CD14-positive monocyte (primary cell): ENCODE results near the gene ATP6V0B. TPM values are rescaled to one million over a fixed set of nuclear protein-coding genes. Genes with fewer than 3 reads are reported as not detected.

Experiments
- DNase-seq, 3 donors: peaks; one replicate each; pipeline ENCODE4 v3.0.0-alpha.2; 2011 to 2022
- H2AFZ ChIP-seq: 2 replicates; pipeline ENCODE4 v1.6.0; 2012; ENCODE audit warnings: mild to moderate bottlenecking, low read depth, low read length, inconsistent platforms; ENCODE audit not compliant: insufficient read depth, poor library complexity, severe bottlenecking
- H3K27ac ChIP-seq, 2 donors: 1 replicate in 1 of 2; 2 replicates in 1 of 2; pipeline ENCODE4 v1.5.1; 2012 to 2013; ENCODE audit warnings: low read length in 2 of 2, control low read depth in 1 of 2, inconsistent platforms in 1 of 2, low read depth in 1 of 2, mild to moderate bottlenecking in 1 of 2
- H3K27me3 ChIP-seq, 2 donors: one replicate each; pipeline versions ENCODE4 v1.6.0 to v1.6.1; 2011 to 2013; ENCODE audit warnings: low read length in 2 of 2; ENCODE audit not compliant: control insufficient read depth in 2 of 2, insufficient read depth in 2 of 2
- H3K36me3 ChIP-seq, 2 donors: replicated peaks in 1 of 2; 1 replicate in 1 of 2; 2 replicates in 1 of 2; pipeline versions ENCODE4 v1.5.1 to v1.6.1; 2012 to 2013; ENCODE audit warnings: low read length in 2 of 2, control low read depth in 1 of 2, inconsistent platforms in 1 of 2, mild to moderate bottlenecking in 1 of 2; ENCODE audit not compliant: insufficient read depth in 2 of 2, control insufficient read depth in 1 of 2
- H3K4me1 ChIP-seq, 2 donors: 1 replicate in 1 of 2; 2 replicates in 1 of 2; pipeline versions ENCODE4 v1.5.1 to v1.6.1; 2012 to 2013; ENCODE audit warnings: low read length in 2 of 2, control low read depth in 1 of 2, inconsistent platforms in 1 of 2, mild to moderate bottlenecking in 1 of 2, moderate library complexity in 1 of 2; ENCODE audit not compliant: insufficient read depth in 2 of 2, control insufficient read depth in 1 of 2
- H3K4me2 ChIP-seq: replicated peaks from 2 replicates; pipeline ENCODE3; 2012; ENCODE audit warnings: low read length, moderate library complexity, mild to moderate bottlenecking; ENCODE audit not compliant: poor library complexity, severe bottlenecking; ENCODE audit errors: extremely low read depth
- H3K4me3 ChIP-seq, 3 experiments: fragments of 200-600 bp in 1 of 3; sonication (generic) in 1 of 3; replicated peaks in 1 of 3; 1 replicate in 2 of 3; 2 replicates in 1 of 3; pipeline ENCODE4 v1.5.1; 2011 to 2013; ENCODE audit warnings: low read length in 3 of 3, mild to moderate bottlenecking in 3 of 3, control low read depth in 2 of 3, low read depth in 2 of 3, inconsistent platforms in 1 of 3, moderate library complexity in 1 of 3
- H3K79me2 ChIP-seq: 2 replicates; pipeline ENCODE4 v1.6.0; 2012; ENCODE audit warnings: mild to moderate bottlenecking, control low read depth, inconsistent platforms, low read length, moderate library complexity; ENCODE audit not compliant: insufficient read depth
- H3K9ac ChIP-seq: 2 replicates; pipeline ENCODE4 v1.6.0; 2017; ENCODE audit warnings: low read length, mild to moderate bottlenecking; ENCODE audit not compliant: insufficient read depth, poor library complexity, severe bottlenecking
- H3K9me3 ChIP-seq, 2 donors: replicated peaks in 1 of 2; 1 replicate in 1 of 2; 2 replicates in 1 of 2; pipeline versions ENCODE4 v1.5.1 to v1.6.1; 2012 to 2013; ENCODE audit warnings: low read length in 2 of 2, control low read depth in 1 of 2; ENCODE audit not compliant: control insufficient read depth in 1 of 2, insufficient read depth in 1 of 2
- H4K20me1 ChIP-seq: 2 replicates; pipeline ENCODE4 v1.6.0; 2012; ENCODE audit warnings: mild to moderate bottlenecking, low read length, control low read depth, moderate library complexity; ENCODE audit not compliant: insufficient read depth
- H3K27ac Mint-ChIP-seq, 7 donors: one replicate each; pipeline ENCODE4 v1.8.0; 2020; ENCODE audit warnings: mild to moderate bottlenecking in 7 of 7, mixed read lengths in 7 of 7, moderate library complexity in 6 of 7, inconsistent platforms in 2 of 7
- H3K27me3 Mint-ChIP-seq, 3 donors: one replicate each; pipeline ENCODE4 v1.8.0; 2021 to 2022; ENCODE audit warnings: low read depth in 3 of 3, mild to moderate bottlenecking in 3 of 3, mixed read lengths in 3 of 3, moderate library complexity in 3 of 3, inconsistent platforms in 1 of 3
- H3K36me3 Mint-ChIP-seq, 2 donors: one replicate each; pipeline ENCODE4 v1.8.0; 2020; ENCODE audit warnings: mixed read lengths in 2 of 2, inconsistent platforms in 1 of 2, mild to moderate bottlenecking in 1 of 2
- H3K4me1 Mint-ChIP-seq: one replicate; pipeline ENCODE4 v1.8.0; 2020; ENCODE audit warnings: mild to moderate bottlenecking, mixed read lengths
- H3K4me3 Mint-ChIP-seq, 2 donors: one replicate each; pipeline ENCODE4 v1.8.0; 2020; ENCODE audit warnings: mild to moderate bottlenecking in 2 of 2, mixed read lengths in 2 of 2, moderate library complexity in 1 of 2
- H3K9me3 Mint-ChIP-seq, 7 donors: one replicate each; pipeline ENCODE4 v1.8.0; 2020 to 2022; ENCODE audit warnings: mixed read lengths in 7 of 7, mild to moderate bottlenecking in 6 of 7, moderate library complexity in 6 of 7, inconsistent platforms in 2 of 7
- CTCF ChIP-seq: fragments of 200-600 bp; IDR thresholded peaks from one replicate; pipeline ENCODE4 v1.8.0; 2022; ENCODE audit warnings: antibody characterized with exemption, mild to moderate bottlenecking
- WGBS: methylation state at CpG from one replicate; pipeline ENCODE4 v1.1.5; 2013; ENCODE audit warnings: missing lambda C conversion rate; ENCODE audit not compliant: insufficient coverage; 5-methylcytosine and 5-hydroxymethylcytosine counted together
- intact Hi-C, 2 donors: fragments of 100-400 bp; cut with micrococcal nuclease; formaldehyde crosslinking; loops; one replicate each; pipeline versions ENCODE4 v1.15.0 to v1.15.1; 2023
- polyA plus RNA-seq, 3 donors: library from polyadenylated mRNA; depleted of rRNA in 1 of 3; unstranded in 2 of 3; stranded (reverse) in 1 of 3; fragments of 300-500 nt in 2 of 3; fragments of >200 nt in 1 of 3; fragmentation: Illumina TruSeq in 2 of 3; gene quantifications; 1 replicate in 2 of 3; 2 replicates in 1 of 3; pipeline ENCODE4 v1.2.3, GENCODE V29; 2012 to 2021

Gene ATP6V0B
- polyA plus RNA-seq, 3 donors, result 465 to 1,219 (median 954) TPM

DNA sequence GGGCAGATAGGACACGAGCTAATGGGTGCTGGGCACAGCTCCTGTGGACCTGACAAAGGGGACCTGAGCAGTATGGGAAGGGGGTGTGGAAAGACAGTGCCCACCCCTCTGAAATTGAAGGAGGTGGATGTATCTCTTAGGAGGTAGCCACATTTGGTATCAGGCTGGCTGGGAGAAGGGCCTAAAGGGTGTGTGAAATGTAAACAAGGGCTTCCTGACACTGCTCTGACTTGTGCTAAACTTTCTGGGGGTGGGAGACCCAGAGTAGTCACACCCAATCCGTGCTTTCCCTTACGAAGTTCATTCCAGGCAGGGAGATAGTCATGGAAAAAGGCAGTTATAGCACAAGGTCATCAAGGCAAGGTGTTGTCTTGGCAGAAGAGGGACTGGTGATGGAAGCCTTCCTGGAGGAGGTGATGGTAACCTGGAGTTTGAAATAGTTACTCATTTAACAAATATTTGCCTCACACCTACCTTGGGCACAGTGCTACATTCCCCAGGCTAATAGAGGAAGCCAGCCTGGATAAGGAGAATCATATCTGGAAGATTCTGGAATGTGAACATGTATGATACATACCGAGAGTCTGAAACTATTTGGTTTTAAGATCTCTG is 11.3 kb downstream of the ATP6V0B start:
- Histone ChIP-seq H3K4me2 (no peak overlapping the region), H3K27me3 (no peaks in the 10 kb centered on the region), H3K9ac (no peak overlapping the region), H2AFZ (no peak overlapping the region), H3K4me3 (no peak overlapping the region), H3K9me3 (no peaks in the 10 kb centered on the region), H3K36me3 (no peaks in the 10 kb centered on the region), H3K27ac (no peak overlapping the region), H3K4me1 (peaks cover 19 to 23% of the 10 kb centered on the region in 2 donors), H4K20me1 (no peaks in the 10 kb centered on the region), H3K79me2 (no peaks in the 10 kb centered on the region)
- Mint-ChIP-seq H3K36me3 (peaks cover 3% of the 10 kb centered on the region in 2 donors), H3K27ac (peak overlapping the region in 3 of 7 donors; percentile 10 to 45 (median 32)), H3K4me1 (peaks cover 22% of the 10 kb centered on the region), H3K9me3 (peaks cover 0 to 2% (median 0%) of the 10 kb centered on the region in 7 donors), H3K4me3 (no peak overlapping the region), H3K27me3 (peaks cover 0 to 4% (median 4%) of the 10 kb centered on the region in 3 donors)
- TF ChIP-seq CTCF, result no peak
- WGBS, result 94% methylated on average over 2 of the region's 4 CpGs
- intact Hi-C loops, result no loop called here
- no peak for DNase-seq

- no peak overlapping the region for H3K4me3 ChIP-seq
- intact Hi-C loops, result no loop called here
- 94% methylated on average over 5 of the region's 6 CpGs for WGBS
- no peak overlapping the region for H3K4me2 ChIP-seq
- H2AFZ ChIP-seq, result no peak overlapping the region
- Mint-ChIP-seq H3K4me3 (no peak overlapping the region), H3K4me1 (peaks cover 22% of the 10 kb centered on the region), H3K36me3 (peaks cover 3% of the 10 kb centered on the region in 2 donors), H3K27me3 (peaks cover 0 to 4% (median 4%) of the 10 kb centered on the region in 3 donors), H3K27ac (no peak overlapping the region), H3K9me3 (peaks cover 0 to 2% (median 0%) of the 10 kb centered on the region in 7 donors)
- H4K20me1 ChIP-seq, result no peaks in the 10 kb centered on the region
- no peaks in the 10 kb centered on the region for H3K9me3 ChIP-seq
- H3K9ac ChIP-seq, result no peak overlapping the region
- H3K4me1 ChIP-seq, result peaks cover 19 to 27% of the 10 kb centered on the region in 2 donors
- H3K36me3 ChIP-seq, result no peaks in the 10 kb centered on the region
- no peak for TF ChIP-seq CTCF
- no peaks in the 10 kb centered on the region for H3K27me3 ChIP-seq
- no peaks in the 10 kb centered on the region for H3K79me2 ChIP-seq
- no peak overlapping the region for H3K27ac ChIP-seq
- DNase-seq, result no peak
Measured at GRCh38 chr1:43986712-43987111, 12.0 kb downstream of the ATP6V0B start.
